UCSD-AML1 (cell line): ENCODE results near the gene MAP2K3.
A peak's percentile ranks its signal among the peaks of the same experiment; 100 is the strongest.
"Not testable (repeated sequence)": the region's sequence is repeated elsewhere in the genome, so short reads cannot be mapped to it uniquely, and the experiment has no call there.

ENCODE experiments used
- DNase-seq: peaks from one replicate; lab custom pipeline; 2025; ENCODE audit not compliant: unreplicated experiment; lab: John Stamatoyannopoulos, UW

The MAP2K3 gene

GRCh38 chr17:21310061-21310765, 25.7 kb downstream of the MAP2K3 start:
- DNase-seq: not testable (repeated sequence)

- peak; percentile 56 for DNase-seq
These were observed 26.5 kb downstream of the MAP2K3 start for GRCh38 chr17:21310766-21311602.

- no peak for DNase-seq
These were observed 28.8 kb downstream of the MAP2K3 start for GRCh38 chr17:21313320-21313719.

GRCh38 chr17:21313761-21314160, 29.2 kb downstream of the MAP2K3 start:
- DNase-seq: not testable (repeated sequence)

- DNase-seq: not testable (repeated sequence)
These were observed 29.8 kb downstream of the MAP2K3 start for GRCh38 chr17:21314261-21314664.

- not testable (repeated sequence) for DNase-seq
These were observed 30.2 kb downstream of the MAP2K3 start for GRCh38 chr17:21314701-21315111.

GRCh38 chr17:21315246-21316000, 30.9 kb downstream of the MAP2K3 start:
- DNase-seq: not testable (repeated sequence)

GRCh38 chr17:21316212-21316886, 31.8 kb downstream of the MAP2K3 start:
- not testable (repeated sequence) for DNase-seq

- not testable (repeated sequence) for DNase-seq
These were observed 32.5 kb downstream of the MAP2K3 start for GRCh38 chr17:21316887-21317500.

- DNase-seq: not testable (repeated sequence)
These were observed 33.3 kb downstream of the MAP2K3 start for GRCh38 chr17:21317821-21318220.

- DNase-seq: no peak
These were observed 33.9 kb downstream of the MAP2K3 start for GRCh38 chr17:21318439-21318838.

- DNase-seq: not testable (repeated sequence)
These were observed 34.3 kb downstream of the MAP2K3 start for GRCh38 chr17:21318856-21319255.

GRCh38 chr17:21319256-21319655, 34.7 kb downstream of the MAP2K3 start:
- not testable (repeated sequence) for DNase-seq

GRCh38 chr17:21319686-21320375, 35.3 kb downstream of the MAP2K3 start:
- DNase-seq: not testable (repeated sequence)

- DNase-seq: not testable (repeated sequence)
These were observed 35.9 kb downstream of the MAP2K3 start for GRCh38 chr17:21320430-21320829.

GRCh38 chr17:21321061-21321460, 36.5 kb downstream of the MAP2K3 start:
- not testable (repeated sequence) for DNase-seq

- not testable (repeated sequence) for DNase-seq
These were observed 37.3 kb downstream of the MAP2K3 start for GRCh38 chr17:21321744-21322191.

GRCh38 chr17:21323257-21324111, 39.0 kb downstream of the MAP2K3 start:
- not testable (repeated sequence) for DNase-seq

- not testable (repeated sequence) for DNase-seq
These were observed 40.2 kb downstream of the MAP2K3 start for GRCh38 chr17:21324741-21325140.
